Measurements from ENCODE around the gene BBX.
"Not testable (repeated sequence)": the region's sequence is repeated elsewhere in the genome, so short reads cannot be mapped to it uniquely, and the experiment has no call there.

BBX gene

DNA sequence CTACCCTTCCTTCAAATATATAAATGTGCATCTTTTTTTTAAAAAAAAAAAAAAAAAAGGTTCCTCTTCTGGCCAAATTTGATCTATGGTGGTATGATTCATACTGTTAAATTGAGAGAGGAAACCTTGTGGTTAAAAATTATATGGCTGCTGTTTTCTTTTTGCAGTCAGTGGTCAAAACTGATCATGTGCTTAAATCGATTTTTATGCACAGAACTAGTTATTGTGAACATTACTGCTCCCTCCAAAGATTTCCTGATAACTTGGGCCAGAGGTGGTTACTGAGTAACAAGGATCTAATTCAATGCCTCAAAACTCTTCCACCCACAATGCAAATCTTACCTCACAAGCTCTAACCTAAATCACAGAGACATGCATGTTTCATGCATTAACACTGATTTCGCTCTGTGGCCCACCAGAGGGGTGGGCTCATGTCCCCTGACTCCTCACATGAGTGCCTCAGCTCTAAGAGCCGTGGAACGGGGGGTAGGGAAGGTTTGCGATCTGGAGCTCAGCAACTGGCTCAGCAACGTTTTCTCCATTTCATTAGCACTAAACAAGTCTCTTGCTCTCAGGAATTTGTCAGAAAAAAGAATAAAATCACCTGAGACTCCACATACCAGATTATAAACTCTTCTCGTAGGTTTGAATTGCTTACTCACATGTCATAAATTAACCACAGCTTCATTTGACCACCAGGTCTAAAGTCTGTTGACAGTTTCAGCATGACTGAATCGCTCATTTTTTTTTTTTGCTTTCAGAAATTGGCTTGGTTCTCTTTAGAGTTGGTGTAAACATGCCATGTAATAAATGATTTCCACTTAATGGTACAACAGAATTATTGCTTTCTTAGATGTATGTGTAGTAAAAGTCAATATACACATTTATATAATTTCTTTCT lies 287.7 kb downstream of the BBX start:
- no peak for DNase-seq

DNA sequence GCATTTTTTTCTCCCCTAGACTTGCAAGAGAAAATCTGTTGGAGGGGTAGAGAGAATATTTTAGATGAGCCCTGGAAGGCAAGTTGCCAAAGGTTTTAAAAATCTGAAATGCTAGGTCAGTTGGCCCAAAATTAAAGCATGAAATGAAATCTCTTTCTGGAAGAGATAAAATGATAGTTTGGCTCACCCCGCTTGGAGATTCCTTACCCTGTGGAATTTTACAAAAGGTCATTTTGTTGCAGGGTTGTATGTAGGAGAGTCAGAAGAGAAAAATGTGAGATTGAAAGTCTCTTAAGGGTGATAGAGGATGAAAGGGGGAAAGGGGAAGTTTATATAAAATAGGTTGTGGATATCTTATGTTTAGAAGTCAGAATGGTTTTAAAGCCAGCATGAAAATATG lies 290.3 kb downstream of the BBX start:
- DNase-seq, result no peak

DNA sequence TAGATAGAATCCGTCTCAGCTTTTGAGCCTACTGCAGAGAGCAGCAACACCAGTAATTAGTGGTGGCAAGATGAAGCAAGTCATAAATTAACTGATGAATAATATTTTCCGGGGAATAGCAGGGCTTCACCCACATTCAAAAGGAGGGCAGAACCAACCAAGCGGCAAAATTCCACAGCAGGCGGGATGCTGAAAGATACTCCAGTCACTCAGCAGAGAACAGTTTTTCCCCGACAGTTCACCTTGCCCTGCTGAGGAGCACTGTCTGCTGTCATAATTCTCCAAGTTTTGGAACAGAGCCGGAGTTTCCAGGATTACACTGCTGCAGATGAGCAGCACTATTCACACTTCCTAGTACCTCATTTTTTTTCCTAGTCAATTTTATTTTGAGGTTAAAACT lies 293.3 kb downstream of the BBX start:
- no peak for DNase-seq

DNA sequence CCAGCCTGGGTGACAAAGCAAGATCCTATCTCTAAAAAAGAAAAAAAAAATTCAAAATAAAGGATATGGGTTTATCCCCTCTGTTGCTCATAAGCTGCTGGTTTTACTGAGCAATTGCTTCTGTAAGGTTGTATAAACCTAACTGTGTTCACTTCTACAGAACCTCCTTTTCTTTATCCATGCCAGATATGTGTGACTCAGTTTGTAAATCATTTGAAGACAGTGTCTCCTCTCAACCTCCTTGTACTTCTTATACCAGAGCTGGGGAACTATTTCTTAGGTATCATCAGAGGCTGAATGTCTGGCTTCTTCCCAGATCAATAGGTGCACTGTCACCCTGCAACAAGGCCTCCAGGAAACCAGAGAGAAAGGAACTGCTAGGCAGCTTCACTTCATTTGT lies 294.3 kb downstream of the BBX start:
- no peak for DNase-seq

DNA sequence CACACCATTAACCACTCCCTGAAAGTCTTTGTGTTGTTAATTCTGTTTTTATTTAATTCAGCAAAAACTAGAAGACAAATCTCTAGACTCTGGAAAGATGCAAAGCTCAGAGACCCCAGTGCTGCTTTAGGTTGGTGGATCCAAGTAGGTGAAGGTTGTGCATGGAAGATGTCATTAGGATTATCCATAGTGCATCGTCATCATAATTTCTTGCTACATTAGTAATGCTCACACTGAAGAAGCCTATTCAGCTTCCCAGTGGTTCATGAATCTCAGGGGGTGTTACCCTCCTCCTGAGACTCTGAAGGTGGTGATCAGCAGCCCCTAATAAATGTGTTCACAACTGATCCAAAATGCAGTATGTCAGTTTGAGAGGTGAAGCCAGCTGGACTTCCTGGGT lies 295.3 kb downstream of the BBX start:
- no peak for DNase-seq

DNA sequence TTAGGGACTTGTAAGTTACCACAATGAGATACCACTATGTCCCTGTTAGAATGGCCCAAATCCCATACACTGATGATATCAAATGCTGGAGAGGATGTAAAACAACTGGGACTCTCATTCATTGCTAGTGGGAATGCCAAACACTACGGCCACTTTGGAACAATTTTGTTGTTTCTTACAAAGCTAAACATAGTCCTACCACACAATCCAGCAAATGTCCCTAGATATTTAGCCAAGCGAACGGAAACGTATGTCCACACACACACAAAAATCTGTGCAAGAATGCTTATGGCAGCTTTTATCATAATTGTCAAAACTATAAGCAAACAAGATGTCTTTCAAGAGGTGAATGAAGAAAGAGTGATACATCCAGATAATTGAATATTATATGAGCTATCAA lies 296.9 kb downstream of the BBX start:
- DNase-seq, result no peak

DNA sequence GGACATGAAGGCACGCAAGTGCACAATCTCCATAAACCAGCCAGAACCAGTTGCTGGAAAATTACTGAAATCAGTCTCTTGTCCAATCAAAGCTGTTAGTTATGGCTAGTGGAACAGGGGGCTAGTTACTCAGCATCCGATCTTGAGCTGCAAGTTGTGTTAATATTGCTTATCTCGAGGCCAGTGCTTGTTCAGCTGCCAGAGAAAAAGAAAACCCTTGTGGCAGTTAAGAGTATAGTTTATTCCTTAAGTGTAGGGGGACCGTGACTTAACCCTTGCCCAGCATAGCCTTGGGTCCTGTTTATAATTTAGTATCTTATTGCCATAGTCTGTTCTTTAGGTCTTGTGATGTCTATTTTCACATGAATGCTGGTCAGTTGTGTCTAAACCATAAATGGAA lies 299.5 kb downstream of the BBX start:
- DNase-seq, result no peak

DNA sequence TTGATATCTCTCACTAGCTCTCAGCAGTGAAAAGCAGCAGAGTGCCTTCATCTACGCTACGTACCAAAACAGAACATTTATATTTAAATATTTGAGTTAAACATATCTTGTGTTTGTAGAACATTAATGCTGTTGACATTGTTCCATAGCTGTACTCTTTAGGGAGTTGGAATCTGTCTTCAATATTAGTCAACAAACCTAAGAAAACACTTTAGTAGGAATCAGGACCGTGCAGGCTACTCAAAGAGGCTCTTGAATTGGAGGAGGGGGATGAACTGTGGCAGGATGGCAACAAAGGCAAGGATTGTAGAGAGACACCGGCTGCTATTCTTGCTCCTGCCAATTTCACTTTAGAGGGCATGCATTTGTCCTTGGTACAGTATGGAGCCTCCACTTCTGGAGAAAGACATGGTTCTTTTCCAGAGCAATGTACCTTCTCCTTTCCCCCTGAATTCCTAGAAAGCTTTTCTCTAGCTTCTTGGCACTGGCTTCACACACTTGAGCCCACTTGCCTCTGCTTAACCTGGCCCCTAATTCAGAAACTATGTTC lies 302.1 kb downstream of the BBX start:
- no peak for DNase-seq

DNA sequence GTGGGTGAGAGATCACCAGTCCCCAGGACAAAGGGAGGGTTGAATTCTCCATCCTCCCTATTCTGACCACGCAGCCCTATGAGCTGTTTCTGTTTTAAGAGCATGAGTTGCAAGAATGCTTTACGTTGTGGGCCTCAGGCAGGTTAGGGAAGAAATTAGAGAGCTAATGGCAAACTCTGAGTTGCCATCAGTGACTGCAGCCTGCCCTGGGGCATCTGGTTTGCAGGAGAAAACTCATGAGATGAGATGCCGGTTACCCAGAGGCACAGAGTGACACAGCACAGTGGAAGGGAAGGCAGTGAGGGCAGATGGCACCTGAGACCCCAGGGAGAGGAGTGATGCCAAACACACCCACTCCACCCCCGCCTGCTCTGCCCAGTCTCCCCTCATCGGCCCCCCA lies 302.8 kb downstream of the BBX start:
- no peak for DNase-seq

DNA sequence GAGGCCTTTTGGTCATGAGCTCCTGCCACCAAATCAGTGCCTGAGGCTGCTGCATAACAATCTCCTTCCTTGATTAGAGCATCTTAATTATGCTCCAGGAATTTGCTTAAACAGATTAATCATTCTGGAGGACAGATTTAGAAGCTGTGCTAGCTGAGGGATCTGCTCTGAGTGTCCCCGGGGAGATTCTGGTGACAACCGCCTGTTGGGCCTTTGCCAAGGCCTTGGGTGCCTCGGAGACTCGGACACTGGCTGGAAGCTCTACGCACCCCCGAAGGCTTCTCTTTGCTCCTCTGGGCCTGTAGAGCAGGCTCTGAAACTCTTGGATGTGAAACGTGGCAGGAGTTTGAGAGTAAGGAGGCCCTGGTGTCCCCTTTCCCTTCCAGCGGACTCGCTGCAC lies 304.0 kb downstream of the BBX start:
- DNase-seq, result no peak

DNA sequence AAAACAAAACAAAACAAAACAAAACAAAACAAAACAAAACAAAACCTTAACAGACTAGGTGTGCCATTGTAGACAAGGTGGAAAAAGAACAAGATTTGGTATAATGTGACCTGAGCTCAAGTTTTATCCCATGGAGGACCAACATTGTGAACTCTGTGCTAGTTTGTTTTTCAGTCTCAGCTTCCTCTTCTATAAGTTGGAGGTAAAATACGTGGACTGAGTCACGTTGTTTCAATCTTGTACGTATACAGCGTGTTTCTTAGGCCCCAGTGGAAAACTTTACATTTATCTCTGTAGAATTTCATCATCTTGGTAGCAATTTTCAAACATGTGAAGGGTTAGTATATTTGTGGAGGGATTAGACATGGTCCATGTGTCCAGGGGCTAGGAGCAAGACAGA lies 306.4 kb downstream of the BBX start:
- no peak for DNase-seq

DNA sequence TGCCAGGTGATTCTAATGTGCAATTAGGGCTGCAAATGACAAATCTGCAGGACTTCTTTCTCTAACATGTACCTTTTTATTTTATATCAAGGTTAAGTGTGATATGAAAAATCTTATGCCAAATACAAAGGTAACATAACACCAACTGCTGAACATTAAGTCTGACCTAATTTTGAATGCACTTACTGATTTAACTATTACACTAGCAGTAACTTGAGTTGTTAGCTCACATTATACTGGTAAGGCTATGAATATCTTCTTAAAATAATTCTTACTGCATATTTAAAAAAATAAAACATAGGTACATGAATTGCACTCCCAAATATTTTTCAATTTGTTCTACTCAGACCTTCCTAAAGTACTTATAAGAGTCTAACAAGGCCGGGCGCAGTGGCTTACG lies 308.8 kb downstream of the BBX start:
- DNase-seq, result no peak

DNA sequence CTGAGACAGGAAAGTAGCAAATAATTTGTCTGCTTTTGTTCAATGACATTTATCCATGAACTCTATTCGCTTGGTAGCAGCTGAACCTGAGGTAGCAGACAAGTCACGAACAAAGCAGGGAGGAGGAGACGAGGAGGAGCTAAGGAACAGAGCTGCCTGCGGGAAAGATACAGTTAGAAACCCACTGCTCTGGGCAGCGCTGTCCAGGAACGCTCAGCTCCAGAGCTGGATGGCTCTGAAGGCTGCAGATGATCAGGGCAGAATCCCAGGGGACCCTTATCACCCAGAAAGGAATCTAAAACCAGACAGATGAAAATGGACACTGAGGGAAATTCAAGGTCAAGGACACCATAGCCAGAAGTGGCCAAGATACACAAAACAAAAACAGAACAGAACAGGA lies 310.3 kb downstream of the BBX start:
- DNase-seq, result no peak

DNA sequence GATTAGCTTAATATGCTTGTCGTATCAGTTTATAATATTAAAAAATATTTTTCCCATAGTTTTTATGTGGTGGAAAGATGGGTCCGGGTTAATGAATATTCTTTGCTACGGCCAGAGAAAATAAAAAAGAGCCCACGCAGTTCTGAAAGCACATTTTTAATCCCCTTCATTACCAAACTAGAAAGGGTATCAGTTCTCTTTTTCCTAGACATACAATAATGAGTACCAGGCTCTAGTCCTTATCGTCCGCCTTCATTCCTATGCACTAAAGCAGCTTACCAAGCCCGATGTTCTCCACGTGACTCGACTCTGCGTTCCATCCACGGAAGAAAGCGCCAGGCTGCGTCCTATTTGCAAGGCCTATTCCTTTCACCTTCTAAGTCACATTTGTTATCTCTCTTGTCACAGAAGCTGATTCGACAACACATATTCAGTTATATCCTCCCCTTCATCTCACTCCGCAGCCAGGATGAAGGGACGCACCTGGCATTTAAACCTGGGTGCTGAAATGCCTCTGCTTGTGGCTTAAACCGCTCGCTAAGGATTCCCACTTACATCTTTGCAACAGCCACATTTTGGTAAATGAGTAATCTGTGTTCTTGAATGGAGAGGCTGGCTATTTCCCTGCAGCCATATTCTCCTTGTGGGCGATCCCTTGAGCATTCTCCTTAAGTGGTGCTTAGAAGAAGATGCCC lies 311.1 kb downstream of the BBX start:
- no peak for DNase-seq

DNA sequence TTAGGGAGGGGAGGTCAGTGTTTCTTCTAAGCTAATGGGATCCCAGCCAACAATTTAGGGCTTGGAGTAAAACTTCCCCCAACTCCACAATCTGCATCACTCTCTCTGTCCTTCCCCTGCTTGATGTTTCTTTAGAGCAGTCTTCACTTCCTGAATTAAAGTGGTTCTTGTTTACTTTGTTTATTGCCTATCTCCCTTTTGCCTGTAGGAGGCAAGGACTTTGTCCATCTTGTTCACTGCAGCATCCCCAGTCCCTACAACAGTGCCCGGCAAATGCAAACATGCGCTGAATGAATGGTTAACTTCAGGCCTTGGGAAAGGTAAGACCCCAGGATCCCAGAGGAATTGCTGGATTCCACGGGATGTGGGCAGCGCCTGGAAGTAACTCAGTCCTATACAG lies 312.2 kb downstream of the BBX start:
- not testable (repeated sequence) for DNase-seq

DNA sequence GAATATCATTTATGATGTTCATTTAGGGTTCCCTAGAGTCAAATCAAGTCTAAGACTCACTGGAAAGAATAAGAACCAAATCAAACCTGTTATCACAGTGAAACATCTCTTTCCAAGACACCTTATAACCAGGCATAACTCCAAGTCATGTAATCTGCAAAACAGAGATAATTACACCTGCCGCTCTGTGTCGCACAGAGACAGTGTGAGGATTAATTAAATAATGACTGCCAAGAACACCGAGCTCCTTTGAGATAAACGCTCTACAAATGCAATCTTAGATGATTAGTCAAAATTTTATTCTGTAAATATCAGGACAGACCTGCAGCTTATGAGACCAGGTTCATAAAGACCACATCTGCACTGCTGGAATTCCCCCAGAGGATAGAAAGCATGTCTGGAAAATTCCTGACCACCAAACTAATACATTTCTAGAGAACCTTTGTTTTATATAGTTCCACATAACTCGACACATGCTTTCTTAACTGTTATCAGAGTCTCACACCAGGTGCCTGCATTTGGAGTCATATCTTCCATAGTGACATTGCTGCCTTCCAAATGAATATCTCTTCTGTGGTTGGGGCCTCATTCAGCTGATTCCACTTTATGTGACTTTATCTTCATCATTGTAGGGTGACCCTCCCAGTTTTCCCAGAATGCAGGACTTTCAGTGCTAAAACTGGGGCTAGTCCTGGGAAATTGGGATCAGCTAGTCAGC lies 315.3 kb downstream of the BBX start:
- no peak for DNase-seq

DNA sequence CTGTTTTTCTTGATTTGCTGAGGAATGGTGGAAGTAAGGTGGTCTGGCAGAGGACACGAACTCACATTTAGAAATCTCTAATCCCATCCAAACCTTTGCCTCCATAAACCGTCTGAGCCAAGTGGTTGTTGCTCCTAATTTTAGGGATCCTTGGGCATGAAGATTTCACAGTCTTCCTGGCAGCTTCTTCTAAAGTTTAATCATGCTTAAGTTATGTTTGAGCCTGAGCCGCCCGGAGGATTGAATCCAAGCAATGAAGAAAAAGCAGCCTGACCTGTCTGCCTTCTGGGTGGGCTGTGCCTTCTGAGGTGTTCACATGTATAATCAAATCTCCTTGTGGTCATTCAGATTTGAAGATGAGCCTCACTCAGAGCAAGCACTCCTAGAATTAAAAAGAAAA lies 319.1 kb downstream of the BBX start:
- no peak for DNase-seq

DNA sequence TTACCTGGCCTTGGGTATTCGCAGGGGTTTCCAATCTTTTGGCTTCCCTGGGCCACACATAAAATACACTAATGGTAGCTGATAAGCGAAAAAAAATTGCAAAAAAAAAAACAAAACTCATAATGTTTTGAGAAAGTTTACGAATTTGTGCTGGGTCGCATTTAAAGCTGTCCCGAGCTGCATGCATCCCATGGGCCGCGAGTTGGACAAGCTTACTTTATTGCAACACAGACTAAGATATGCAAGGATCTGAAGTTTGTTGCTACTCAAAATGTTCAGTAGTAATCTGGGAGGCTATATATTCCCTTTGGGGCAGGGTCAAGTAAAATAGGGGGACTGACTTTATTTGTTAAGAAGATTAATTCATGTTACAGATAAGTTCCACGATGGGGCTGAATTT lies 320.2 kb downstream of the BBX start:
- DNase-seq, result no peak

DNA sequence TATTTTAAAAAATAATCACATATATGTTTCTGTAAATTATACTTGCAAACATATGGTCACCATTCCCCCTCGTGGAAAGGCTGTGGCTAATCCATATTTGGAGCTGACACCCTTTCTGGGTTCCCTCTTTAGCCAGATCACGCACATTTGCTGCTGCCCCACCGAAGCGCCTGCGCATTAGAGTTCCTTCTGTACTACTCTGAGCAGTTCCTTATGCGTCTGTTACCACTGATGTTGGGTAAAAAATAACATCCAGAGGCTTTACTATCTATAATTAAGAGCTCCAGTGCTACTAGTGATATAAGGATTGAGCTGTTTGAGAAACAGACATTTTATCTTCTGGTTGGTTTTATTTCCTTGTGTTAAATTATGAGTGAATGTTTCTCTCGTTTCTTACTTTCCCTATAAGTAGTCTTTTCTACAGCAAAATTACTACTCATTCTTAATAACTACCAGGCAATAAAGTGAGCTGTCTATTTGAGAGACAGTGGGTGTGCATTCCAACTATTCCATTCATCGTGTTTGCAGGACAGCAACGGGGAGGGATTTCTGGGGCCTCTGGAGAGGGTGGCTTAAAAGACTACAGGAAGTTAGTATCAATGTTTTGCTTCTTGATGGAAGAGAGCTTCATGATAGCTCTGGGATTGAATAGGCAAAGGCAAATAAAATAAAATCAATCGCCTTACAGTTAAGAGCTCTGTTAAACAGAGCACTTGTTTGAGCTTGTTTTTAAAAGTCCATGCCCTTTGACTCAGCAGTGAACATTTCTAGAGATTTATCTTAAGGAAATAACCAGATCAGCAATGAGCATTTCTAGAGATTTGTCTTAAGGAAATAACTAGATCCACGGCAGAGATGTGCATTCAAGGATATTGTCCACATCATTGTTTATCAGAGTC lies 322.9 kb downstream of the BBX start:
- DNase-seq, result no peak

DNA sequence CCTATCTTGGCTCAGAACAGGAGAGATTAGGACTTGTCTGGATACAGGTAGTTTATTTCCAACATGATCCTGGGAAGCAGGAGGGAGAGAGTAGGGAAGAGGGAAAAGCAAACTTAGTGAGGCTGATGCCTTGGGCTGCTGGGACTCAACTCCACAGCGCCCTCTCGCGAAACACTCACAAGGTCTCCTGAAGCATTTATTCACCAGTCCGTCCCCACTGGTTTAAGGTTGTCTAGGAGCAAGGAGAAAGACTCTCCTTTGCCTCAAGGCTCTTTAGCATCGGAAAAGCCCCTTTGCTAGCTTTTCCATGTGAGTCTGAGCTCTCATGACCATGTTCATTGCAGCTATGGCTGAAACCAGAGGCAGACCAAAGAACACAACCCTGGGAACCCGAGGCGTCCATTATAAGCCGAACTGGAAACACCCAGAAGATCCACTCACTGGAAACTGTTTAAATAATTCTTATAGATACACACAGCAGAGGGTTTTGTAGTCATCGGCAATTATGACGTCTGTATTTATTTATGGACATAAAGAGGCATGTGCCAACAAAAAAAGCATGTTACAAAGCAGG lies 323.6 kb downstream of the BBX start:
- no peak for DNase-seq

DNA sequence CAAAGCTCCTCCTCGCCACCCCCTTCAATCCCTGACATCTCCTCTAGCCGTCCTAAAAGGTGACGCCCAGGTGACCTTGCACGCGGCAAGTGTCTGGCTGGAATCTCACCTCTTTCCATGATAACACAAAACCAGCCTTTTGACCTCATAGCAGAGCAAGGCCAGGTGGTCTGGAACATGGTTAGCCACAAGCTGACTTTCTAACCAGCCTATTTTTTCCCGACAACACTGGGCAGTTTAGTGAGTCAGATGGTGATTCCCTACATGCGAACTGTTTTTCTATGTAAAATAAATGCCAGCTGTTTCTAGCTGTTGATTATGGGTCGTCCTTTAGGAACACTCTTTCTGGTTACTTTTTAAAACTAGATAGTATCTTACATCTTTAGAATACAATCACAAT lies 325.0 kb downstream of the BBX start:
- no peak for DNase-seq

DNA sequence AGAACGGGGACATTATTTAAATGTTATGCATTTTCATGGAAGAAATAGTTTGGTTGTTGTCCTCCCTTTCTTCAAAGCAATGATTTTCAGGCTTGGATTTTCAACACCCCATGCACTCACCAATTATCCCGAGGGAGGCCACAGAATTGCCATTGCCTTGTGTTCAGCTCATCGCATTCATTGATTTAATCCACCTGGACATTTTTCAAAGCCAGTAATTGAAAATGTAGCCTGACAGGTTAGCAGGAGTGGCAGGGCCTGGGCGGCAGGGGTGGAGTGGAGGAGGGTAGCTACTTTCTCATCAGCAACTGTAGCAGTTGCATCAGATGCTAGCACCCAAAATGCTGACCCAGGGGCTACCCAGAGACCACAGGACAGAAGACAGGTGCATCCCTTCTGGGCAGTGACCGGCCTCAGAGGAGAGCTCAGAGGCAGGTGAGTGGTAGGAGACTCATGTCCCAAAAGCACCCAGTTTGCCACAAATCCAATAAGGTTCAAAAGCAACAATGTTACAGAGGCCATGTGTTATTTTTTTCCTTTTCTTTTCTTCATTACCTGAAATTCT lies 325.7 kb downstream of the BBX start:
- DNase-seq, result no peak
